RPMI7951 (cell line): ENCODE results near the gene ARAP1. TPM values are rescaled to one million over a fixed set of nuclear protein-coding genes. Genes with fewer than 3 reads are reported as not detected.

Source experiments
- DNase-seq: peaks from one replicate; pipeline ENCODE4 v3.0.0-alpha.2; 2012; ENCODE audit warnings: low read depth
- total RNA-seq: library from RNA; depleted of rRNA; stranded (reverse); fragments of >200 nt; shearing (Covaris generic); gene quantifications from 2 replicates; pipeline ENCODE4 v1.2.3, GENCODE V29; 2014

Gene ARAP1
- total RNA-seq, 1 experiment from 2014 or later, result 20.4 TPM

DNA sequence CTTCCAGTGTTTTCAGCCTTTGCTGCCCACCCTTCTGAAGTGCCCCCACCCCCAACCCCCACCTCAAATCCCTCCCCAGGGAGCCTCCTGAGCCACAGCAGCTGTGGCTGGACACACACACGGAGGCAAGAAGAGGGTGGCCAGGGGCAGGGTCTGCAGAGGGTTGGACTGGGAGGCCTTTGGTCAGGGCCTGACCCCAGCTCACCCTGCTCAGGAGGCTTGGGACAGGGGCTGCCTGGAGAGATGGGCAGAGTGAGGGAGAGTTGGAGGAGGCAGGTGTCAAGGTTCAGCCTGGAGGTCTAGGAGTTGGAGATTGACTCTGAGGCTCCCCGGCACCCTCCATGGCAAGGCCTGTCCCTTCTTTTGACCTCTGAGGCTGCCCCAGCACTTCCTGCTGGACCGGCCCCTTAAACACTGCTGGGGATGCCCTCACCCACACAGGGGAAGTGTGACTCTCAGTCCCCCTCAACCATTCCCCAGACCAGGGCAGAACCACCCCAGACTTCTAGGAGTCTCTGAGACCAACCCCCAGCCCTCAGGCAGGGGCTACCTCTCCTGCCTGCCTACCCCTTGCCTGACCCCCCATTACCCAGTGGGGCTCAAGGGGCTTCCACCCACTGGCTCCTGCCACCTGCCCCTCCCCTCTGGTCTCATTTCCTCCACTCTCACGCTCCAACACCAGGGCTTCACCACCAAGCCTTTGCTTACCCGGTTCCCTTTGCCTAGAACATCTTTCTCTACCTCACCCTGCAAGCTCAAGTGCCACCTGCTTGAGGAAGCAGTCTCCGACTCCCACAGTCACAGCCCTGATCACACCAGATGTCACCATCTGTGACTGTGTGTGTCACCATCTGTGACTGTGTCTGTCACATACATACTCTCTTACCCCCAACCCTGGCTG, 8.6 kb downstream of the ARAP1 start:
- no peak for DNase-seq

DNA sequence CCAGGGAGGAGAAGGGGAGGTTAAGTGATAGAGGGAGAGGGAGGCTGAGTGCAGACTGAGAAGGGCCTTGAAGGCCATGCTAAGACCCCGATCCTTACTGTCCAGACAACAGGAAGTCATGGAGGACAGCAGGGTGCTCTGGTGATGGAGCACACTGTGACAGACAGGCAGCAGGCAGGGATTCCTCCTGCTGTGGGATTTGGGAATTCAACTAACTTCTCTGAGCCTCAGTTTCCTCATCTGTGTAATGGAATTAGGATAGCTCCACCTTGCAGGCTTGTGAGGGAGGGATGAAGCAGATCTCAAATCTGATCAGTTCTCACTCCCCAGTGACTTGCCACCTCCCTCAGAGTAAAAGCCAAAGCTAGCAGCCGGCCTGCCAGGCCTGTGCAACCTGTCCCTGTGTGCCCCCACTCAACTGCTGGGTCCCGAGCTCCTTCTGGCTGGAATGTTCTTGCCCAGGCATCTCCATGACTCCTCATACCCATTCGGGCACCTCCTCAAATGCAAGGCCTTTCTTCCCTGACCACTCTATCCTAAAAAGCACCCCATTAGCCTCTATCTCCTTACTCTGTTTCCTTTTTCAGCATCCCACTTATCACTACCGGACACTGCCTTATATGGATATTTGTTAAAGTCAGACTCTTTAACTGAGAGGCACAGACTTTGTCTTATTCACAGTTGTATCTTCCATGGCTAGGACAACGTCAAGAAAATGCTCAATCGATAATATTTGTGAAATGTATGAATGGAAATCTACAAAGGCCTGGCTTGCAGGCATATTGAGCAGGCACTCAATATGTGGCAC, 9.5 kb downstream of the ARAP1 start:
- no peak for DNase-seq

DNA sequence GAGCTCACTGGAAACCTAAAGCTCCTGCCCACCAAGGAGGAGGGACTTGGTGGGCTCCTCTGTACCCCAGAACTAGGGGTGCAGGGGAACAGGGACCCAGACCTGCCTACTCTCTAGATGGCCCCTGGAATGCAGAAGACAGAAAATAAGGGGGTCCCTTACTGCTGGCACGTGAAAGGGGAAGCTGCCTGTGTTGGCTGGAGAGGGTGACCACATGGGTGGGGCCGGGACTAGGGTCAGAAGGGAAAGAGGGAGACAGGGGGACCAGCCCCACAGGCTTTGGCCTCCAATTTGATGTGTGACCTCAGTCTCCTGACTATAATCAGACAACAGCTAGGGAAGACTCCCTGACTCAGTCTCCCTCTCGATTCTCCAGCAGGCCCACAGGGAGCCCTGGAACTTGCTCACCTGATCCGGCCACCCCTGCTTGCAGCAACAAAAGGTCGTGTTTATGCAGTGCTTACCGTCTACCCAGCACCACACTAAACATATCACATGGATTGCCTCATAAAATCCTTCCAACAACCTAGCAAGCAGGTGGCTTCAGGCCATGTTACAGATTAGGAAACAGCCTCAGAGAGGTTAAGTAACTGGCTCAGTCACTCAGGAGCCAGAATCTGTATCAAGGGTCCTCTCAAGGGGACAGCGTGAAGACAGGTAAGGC, 10.2 kb downstream of the ARAP1 start:
- no peak for DNase-seq

DNA sequence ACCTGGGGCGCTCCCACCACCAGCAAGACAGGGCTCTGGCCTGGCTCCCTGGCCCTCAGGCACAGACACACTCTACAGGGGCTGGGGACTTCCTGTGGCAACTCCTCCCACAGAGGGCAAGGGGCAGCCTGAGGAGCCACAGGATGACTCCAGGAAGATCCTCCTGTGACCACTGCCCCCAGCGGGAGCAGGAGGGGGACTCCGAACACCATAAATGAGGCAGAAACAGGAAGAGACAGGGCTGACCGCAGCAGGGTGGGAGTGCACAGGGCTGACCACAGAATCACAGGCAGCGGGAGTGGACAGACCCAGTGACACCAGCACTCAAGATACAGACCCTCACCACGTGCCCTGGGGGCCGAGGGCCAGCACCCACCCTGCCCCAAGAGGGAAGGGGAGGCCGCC, 10.8 kb downstream of the ARAP1 start:
- no peak for DNase-seq

DNA sequence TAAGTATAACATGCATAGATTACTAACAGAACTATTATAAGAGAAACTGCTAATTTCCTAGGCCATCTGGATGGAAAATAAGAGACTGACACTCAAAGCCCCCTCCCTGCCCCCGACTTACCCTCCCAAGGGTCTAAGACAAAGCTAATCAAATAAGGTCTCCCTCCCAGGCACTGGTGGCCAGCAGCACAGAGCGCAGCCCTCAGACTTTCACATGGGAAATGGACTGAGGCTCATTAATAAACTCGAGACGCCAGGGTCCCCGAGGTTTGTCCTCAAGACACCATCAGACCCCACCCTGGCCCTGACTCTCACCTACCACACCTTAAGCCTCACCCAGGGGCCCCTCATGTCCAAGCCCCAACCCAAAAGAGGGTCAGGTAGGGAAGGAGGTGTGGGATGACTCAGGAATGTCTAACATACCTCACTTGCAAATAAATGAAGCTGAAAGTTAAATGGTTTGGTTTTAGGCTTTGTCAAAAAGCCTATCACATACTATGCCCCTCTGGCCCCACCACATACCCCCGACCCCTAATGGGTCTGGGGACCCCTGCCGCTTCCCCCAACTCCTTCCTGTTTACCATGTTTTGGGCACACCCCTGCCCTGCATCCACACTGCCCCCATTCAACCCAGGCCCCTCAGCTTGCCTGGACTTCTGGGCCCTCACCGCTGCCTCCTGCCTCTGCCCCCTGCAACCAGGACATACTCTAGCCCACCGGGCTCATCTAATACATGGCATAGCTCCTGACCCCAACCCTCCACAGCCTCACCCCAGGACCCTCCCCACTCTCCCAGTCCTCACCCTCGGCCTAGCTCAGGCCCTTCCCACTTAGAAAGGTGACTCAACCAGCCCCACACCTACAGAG, 11.4 kb downstream of the ARAP1 start:
- no peak for DNase-seq

DNA sequence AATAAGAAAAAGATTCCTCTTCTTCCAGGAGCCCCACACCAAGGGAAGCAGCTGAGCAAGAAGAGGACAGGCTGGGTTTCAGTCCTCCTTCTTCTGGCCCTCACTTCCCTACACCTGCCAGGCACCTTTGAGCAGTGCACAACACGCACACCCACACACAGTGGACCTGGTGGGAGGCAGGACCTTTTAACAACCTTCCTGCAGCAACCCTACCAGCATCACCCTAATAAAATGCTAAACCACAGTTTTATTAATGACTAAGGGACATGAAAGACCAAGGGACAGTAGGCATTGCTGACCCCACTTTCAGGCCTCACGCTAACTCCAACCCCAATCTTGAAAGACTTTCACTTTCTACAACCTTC, 12.2 kb downstream of the ARAP1 start:
- DNase-seq, result no peak

DNA sequence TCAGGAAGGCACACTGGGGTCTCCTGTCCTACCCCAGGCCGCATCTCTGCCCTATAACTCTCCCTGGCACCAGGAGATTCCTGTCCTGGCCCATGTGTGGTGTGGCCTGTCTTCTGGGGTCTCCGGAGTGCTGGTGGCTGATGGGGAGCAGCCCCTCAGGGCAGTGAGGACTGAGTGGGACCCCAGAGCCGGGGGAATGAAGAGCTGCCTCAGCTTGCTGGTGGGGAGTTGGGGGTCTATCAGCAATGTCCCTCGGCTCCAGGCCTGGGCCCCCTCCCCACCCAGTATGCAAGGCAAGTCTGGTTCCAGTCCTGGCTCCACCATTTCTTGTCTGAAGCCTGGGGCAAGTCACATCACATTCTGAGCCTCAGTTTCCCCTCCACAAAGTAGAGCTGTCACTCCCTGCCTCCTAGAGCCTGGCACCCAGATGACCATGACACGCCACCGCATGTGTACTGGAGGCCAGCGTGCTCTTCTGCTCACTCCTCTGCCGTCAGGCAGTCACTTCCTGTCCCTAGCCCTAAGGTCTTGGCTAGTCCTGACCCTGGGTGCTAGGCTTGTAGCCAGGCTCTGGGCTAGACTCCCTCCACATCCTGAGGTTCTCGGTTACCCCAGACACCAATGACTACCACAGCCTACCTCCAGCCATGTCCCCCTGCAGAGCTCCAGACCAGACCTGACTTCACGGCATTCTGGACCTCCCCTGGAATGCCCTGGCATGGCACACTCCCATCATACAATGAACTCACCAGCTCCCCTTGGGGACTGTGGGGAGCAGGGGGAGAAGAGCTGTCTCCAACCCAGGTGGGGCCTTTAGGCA, 12.8 kb downstream of the ARAP1 start:
- DNase-seq, result no peak

DNA sequence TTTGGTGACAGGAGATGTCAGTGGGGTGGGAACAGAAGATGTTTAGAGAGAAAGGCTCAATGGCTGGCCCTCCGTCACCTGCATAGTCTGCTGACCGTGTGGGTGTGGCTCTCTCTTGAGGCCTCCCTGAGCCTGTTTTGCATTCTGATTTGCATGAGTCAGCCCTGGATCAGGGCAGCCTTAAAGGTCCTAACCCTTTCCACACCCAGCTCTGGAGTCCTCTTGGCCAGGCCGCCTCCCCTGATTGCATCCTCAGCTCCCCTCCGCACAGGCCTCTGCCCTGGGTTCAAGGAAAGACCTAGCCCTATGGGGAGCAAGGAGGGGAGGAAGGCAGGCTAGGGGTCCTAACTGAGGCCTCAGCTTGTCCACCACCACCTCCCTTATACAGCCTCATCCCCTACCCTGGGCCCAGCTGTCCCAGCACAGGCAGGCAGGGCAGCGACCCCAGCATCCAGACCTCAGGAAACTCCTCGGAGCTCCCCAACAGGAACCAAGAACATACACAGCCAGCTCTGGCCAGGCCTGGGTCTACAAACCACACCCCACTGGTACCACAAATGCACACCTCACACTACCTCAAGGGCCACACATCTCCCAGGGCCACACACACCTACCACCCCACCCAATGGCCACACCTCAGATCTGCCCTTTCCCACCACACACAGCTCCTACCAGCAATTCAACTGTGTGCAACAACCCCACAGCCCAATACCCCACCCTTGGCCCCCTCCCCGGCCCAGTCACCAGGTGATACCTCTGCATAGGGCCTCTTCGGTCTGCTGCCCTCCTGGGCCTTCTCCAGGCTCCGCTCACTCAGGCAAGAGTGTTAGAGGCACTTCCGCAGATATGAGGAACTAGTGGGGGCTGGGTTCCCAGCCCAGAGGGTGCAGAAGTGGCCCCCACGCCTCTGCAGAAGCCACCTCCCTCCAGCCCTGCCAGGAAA, 13.7 kb downstream of the ARAP1 start:
- DNase-seq, result peak; percentile 19

DNA sequence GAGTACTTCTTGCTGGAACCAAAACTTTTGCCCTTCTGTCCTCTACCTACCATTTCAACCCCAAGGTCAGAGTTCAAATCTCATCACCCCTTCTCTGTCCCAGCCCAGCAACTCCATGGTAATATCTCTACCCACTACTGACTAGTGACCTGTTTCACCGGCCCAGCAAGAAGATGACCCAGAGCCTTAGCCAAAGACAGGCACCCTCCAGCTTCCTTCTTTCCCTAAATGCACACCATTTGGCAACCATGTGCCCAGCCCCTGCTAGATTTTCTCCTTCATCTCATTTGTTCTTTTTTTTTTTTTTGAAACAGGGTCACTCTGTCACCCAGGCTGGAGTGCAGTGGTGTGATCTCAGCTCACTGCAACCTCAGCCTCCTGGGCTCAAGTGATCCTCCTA, 14.9 kb downstream of the ARAP1 start:
- DNase-seq, result no peak

DNA sequence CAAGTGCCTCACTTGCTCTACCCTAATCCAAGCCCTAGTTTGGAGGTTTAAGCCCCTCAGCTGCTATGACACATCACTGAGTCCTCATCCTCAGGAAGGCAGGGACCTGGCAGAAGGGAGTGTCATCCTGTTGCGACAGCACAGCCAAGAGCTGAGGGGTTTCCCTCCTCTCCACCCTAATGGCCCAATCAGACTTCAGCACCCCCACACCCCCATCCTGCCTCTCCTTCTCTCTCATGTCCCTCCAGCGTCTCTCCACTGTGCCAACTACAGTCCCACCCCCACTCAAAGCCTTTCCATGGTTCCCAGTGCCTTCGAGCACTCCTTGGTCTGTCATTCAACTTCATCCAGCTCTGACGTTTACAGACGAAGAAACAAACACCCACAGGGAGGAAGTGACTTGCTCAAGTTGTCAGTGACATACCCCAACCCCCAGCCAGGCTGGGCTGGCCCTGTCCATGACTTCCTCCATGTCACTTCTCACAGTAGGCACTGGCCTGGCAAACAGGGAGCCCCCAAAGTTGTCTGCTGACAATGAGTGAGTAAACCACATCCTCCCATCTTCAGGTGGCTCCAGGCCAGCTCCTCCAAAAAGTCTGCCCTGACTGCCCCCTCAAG, 15.6 kb downstream of the ARAP1 start:
- peak; percentile 77 for DNase-seq

DNA sequence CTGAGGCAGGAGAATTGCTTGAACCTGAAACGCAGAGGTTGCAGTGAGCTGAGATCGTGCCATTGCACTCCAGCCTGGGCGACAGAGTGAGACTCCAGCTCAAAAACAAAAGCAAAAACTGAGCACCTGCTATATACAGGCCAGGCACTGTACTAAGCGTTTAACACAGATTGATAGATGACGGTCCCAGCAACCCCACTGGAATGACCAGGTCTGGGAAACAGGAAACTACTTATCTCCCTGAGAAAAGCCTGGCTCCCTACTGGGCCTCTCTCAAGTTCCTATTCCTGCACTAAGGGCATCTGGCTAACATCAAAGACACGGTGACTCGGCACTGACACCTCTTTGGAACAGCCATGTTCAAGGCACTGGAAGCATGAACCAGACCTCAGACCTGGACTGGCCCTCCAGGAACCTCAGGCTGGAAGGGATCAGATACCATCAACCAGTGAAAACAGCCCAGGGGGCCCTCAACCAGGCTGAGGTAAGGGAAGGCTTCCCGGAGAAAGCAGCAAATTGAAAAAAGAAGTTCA, 16.6 kb downstream of the ARAP1 start:
- peak; percentile 82 for DNase-seq

DNA sequence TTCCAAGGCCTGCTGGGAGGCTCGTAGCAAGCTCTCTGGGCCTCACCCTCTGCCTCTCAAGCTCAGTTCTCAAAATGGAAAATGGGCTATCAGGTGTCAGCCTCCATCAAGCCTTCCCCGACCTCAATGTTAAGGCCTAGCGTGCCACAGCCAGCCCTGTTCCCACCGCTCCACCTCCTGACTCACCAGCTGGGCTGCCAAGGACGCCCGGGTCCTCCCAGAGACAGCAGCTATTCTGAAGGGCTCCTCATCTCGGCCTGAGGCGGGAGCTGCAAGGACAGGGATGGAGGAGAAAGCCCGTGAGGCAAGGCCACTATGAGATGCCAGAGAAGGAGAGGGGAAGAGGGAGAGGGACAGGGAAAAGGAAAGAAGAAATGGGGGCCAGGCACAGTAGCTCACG, 19.9 kb downstream of the ARAP1 start:
- no peak for DNase-seq

DNA sequence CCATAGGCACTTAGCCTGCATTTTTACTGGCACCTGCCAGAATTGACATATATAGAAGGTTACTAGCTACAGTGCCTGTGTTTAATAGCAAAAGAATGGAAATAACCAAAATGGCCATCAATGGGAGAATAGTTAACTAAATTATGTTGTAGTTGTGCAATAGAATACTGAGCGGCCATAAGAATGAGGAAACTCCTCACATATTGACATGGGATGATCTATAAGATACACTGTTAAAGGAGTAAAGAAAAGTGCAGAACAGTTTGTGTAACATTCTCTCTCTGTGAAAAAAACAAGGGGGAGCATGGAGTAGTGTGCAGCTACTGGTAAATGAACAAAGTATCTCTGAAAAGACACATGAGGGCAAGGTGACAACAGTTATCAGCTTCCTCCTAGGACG, 21.5 kb downstream of the ARAP1 start:
- DNase-seq, result no peak

DNA sequence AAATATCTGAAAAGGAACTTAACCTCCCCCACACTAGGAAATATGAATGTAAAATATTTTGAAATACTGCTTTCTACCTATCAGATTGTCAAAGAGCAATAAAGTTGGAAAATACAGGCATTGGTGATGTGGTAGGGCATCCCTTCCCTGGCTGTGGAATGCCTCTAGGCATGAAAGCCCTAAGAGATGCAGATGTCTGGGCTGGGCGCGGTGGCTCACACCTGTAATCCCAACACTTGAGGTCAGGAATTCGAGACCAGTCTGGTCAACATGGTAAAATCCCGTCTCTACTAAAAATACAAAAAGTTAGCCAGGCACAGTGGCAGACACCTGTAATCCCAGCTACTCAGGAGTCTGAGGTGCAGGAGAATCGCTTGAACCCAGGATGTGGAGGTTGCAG, 22.0 kb downstream of the ARAP1 start:
- DNase-seq, result no peak

DNA sequence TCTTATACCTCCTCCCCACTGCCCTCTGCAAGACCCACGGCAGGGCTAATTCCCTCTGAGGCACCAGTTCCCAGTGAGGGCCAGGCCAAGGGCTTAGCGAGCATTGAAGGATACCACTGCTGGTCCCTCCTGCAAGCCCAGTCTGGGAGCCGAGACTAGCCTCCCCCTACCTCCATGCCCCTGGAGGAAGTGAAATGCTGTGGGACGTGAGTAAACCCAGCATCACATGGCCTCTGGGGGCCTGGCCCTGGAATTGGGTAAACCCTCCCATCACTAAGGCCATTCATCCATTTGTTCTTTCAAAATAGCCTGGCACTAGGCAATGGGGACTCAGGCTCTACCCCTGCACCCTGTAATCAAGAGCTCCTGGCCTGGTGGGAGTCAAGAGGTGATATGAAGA, 24.7 kb downstream of the ARAP1 start:
- no peak for DNase-seq

DNA sequence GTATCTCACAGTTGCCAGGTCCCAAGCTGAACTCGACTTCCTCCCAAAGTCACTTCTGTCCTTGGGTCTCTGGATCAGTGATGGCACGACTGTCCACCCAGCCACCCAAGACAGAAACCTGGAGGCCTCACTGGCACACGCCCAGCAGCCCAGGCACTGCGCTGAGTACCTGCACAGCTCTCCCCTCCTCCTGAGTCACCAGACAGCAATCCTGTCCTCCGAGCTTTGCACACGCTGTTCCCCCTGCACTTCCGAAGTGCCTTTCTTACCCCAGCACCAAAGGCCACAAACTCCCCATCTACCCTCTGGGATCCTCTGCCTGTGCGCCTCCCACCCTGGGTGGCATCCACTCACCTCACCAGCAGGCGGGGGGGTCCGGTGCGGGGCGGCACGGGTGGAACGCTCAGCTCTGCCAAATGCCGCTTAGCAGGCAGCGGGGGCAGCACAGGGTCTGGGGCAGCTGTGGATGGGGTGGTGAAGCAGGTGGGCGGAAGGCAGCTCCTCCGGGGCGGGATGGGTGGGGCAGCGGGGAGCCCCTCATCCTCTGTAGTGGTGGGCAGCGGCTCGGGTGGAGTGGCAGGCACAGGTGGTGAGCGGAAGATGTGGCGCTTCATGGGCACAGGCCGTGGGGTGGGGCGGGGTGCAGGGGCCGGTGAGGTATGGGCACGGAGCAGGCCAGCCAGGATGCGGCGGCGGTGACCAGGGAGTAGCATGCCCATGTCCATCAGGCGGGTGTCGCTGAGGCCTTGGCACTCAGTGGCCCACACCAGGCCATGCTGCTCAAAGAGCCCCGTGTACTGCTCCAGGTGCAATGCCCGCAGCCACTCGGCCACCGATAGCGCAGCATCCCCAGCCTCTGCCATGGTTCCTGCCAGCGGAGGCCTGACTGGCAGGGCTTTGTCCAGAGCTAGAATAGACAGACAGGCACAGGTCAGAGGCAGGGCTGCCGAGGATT, 25.7 kb downstream of the ARAP1 start:
- no peak for DNase-seq

DNA sequence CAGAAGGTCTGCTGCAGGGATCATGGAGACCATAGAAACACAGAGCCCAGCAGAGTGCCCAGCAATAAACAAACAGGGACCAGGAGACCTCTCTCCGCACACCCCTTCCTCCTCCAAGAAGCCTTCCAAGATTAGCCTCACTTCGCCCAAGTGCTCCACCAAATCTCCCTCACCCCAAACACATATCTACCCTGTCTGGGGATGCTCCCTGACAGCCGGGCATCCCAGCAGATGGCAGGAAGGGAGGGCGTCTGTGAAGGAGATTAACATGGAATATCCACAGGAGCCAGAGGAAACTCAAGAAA, 26.5 kb downstream of the ARAP1 start:
- no peak for DNase-seq
